KMS-11 (cell line): ENCODE results near the gene CCDC188.

Experiments
- H2AFZ ChIP-seq: fragments of 200-600 bp; sonication (generic); 2 replicates; pipeline ENCODE4 v1.6.1; 2016; ENCODE audit warnings: antibody characterized with exemption, mixed run types, low read depth
- H3K27ac ChIP-seq: fragments of 200-600 bp; sonication (generic); 2 replicates; pipeline ENCODE4 v1.6.1; 2016; ENCODE audit warnings: mild to moderate bottlenecking, mixed run types
- H3K27me3 ChIP-seq: fragments of 200-600 bp; sonication (generic); 2 replicates; pipeline ENCODE4 v1.6.1; 2017; ENCODE audit warnings: mild to moderate bottlenecking, low read depth, mixed run types, moderate library complexity; ENCODE audit not compliant: insufficient read depth
- H3K36me3 ChIP-seq: fragments of 200-600 bp; sonication (generic); 2 replicates; pipeline ENCODE4 v1.6.1; 2017; ENCODE audit warnings: mild to moderate bottlenecking, mixed run types; ENCODE audit not compliant: insufficient read depth
- H3K4me1 ChIP-seq: fragments of 200-600 bp; sonication (generic); 2 replicates; pipeline ENCODE4 v1.6.1; 2016; ENCODE audit warnings: mild to moderate bottlenecking, low read depth, mixed run types; ENCODE audit not compliant: poor library complexity, severe bottlenecking
- H3K4me2 ChIP-seq: fragments of 200-600 bp; sonication (generic); 2 replicates; pipeline ENCODE4 v1.7.0; 2016; ENCODE audit warnings: mild to moderate bottlenecking, mixed run types
- H3K4me3 ChIP-seq: fragments of 200-600 bp; sonication (generic); IDR thresholded peaks from 2 replicates; pipeline ENCODE4 v1.6.1; 2017; ENCODE audit warnings: low read depth, low read length, mixed read lengths; ENCODE audit not compliant: insufficient read depth
- H3K79me2 ChIP-seq: fragments of 200-600 bp; sonication (generic); 2 replicates; pipeline ENCODE4 v1.6.1; 2016; ENCODE audit warnings: low read depth, mixed run types; ENCODE audit not compliant: insufficient read depth
- H3K9ac ChIP-seq: fragments of 200-600 bp; sonication (generic); 2 replicates; pipeline ENCODE4 v1.6.1; 2016; ENCODE audit warnings: mild to moderate bottlenecking, mixed run types
- H4K20me1 ChIP-seq: fragments of 200-600 bp; sonication (generic); 2 replicates; pipeline ENCODE4 v1.6.1; 2016; ENCODE audit warnings: mild to moderate bottlenecking, mixed run types; ENCODE audit not compliant: insufficient read depth
- CTCF ChIP-seq: fragments of 200-600 bp; sonication (generic); conservative IDR thresholded peaks from 2 replicates; pipeline ENCODE4 v1.6.1; 2017; ENCODE audit warnings: low read depth, mild to moderate bottlenecking, antibody characterized with exemption, low read length, moderate library complexity, mixed read lengths

Gene CCDC188

DNA sequence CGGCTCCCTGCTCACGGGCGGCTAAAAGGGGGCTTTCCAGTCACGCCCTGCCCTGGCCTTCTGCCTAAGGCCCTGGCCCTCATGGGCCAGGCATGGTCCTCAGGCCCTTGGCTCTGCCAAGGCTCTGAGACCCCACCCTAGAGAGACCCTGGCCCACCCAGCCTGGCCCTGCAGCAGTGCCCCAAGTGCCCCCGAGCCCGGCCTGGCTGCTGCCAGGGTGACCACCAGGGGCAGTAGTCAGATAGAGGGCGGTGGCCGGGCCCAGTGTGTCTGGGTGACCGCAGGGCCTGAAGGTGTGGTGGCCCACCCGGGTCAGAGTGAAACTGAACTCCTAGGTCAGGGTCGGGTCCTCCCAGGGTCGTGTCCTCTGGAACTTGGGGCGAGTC is 29.4 kb upstream of the CCDC188 start:
- Histone ChIP-seq H3K4me1 (no peaks in the 10 kb centered on the region), H3K4me2 (no peak overlapping the region), H4K20me1 (no peaks in the 10 kb centered on the region), H2AFZ (no peak overlapping the region), H3K27me3 (peaks cover 93% of the 10 kb centered on the region), H3K4me3 (no peak overlapping the region), H3K36me3 (no peaks in the 10 kb centered on the region), H3K27ac (no peak overlapping the region), H3K79me2 (no peaks in the 10 kb centered on the region), H3K9ac (no peak overlapping the region)
- TF ChIP-seq CTCF, result no peak

DNA sequence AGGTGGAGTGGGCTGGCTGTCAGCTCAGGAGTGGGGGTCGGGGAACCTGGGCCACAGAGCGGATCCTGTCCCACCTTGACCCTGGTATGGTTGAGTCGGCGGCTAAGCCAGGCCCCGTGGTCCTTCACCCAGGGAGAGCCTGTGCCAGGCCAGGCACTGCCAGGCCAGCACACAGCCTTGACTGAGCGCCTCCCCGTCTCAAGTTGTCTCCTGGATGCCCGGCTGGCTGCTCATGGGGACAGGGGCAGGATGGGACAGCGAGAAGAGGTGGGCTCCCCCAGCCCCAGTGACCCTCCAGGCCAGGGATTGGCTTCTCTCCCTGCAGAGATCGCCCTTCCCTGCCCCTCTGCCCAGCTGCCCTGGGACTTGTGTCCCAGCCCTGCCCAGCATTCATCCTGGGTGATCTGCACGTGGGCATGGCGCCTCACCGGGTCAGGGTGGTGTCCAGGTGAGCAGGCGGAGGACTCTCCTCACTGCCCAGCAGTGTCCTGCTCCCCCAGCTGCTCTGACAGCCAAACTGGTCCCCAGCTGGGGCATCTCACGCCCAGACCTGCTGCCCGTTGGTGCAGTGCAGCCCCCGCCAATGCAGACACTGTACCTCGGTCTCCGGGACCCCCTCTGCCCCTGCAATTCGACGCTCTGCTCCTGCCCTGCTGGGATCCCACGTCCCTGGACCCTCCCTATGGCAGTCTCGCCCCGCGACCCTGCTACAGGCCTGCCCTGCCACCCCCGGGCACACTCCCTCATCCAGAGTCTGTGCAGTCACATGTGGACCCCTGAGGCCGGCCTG is 28.8 kb upstream of the CCDC188 start:
- peaks cover 91% of the 10 kb centered on the region for H3K27me3 ChIP-seq
- H3K36me3 ChIP-seq, result no peaks in the 10 kb centered on the region
- no peak overlapping the region for H3K9ac ChIP-seq
- no peak overlapping the region for H3K27ac ChIP-seq
- no peaks in the 10 kb centered on the region for H4K20me1 ChIP-seq
- H3K4me1 ChIP-seq, result no peaks in the 10 kb centered on the region
- H2AFZ ChIP-seq, result no peak overlapping the region
- H3K4me2 ChIP-seq, result no peak overlapping the region
- no peak for TF ChIP-seq CTCF
- H3K4me3 ChIP-seq, result no peak overlapping the region
- H3K79me2 ChIP-seq, result no peaks in the 10 kb centered on the region

DNA sequence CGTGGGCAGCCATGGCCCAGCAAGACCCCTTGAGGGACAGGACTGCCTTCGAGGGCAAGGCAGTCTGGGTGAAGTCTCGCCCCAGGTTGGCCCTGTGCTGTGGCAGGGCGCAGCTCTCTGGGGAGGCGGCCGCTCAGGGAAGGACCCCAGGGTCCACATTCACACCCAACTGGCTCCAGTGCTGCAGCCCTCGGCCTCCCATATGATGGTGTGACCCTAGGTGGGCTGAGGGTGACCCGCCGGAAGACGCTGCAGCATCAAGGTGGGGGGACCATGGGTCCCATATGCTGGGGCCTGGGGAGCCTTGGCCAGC is 28.0 kb upstream of the CCDC188 start:
- no peaks in the 10 kb centered on the region for H4K20me1 ChIP-seq
- no peaks in the 10 kb centered on the region for H3K36me3 ChIP-seq
- H3K27me3 ChIP-seq, result peaks cover 94% of the 10 kb centered on the region
- no peaks in the 10 kb centered on the region for H3K79me2 ChIP-seq
- no peak overlapping the region for H3K4me3 ChIP-seq
- no peak for TF ChIP-seq CTCF
- no peak overlapping the region for H3K4me2 ChIP-seq
- H3K27ac ChIP-seq, result no peak overlapping the region
- H2AFZ ChIP-seq, result no peak overlapping the region
- H3K4me1 ChIP-seq, result no peaks in the 10 kb centered on the region
- H3K9ac ChIP-seq, result no peak overlapping the region

GRCh38 chr22:20178075-20178914 is 27.4 kb upstream of the CCDC188 start:
- Histone ChIP-seq H3K4me3 (no peak overlapping the region), H3K4me2 (no peak overlapping the region), H3K27ac (no peak overlapping the region), H3K4me1 (no peaks in the 10 kb centered on the region), H2AFZ (no peak overlapping the region), H3K9ac (no peak overlapping the region), H3K36me3 (no peaks in the 10 kb centered on the region), H4K20me1 (no peaks in the 10 kb centered on the region), H3K27me3 (peaks cover 94% of the 10 kb centered on the region), H3K79me2 (no peaks in the 10 kb centered on the region)
- no peak for TF ChIP-seq CTCF
